ENCODE results near the gene HSPA4.
"Not testable (repeated sequence)": the region's sequence is repeated elsewhere in the genome, so short reads cannot be mapped to it uniquely, and the experiment has no call there.

The HSPA4 gene

DNA sequence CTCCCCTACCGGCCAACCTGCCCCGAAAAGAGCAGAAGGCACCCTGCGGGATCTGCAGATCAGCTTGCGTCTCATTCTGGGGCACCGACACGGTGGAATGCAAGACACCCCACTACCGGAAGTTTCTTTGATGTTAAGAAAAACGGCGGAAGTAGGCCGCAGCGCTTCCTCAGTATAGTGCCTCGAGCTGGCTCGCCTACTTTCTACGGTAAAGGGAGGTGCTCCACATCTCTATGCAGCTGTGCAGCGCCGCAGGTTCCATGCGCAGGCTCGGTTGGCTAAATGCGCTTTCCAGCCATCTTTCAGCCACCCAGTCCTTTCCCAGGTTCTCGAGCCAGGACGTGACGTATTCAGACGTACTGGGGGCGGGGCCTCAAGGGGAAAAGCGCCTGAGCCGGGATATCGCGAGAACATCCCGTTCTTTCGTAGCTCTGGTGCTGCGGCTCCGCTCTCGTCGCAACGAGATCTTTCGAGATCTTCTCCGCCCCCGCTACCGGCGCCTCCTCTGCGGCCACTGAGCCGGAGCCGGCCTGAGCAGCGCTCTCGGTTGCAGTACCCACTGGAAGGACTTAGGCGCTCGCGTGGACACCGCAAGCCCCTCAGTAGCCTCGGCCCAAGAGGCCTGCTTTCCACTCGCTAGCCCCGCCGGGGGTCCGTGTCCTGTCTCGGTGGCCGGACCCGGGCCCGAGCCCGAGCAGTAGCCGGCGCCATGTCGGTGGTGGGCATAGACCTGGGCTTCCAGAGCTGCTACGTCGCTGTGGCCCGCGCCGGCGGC, at the start of gene HSPA4:
TSS of gene HSPA4 (plus strand) at position 472 of the 775 bp plus-strand sequence. CDS start at position 710, 238 bp downstream.
- peak; percentile 91 to 96 (median 96) for DNase-seq (ENCODE audit: low read depth in 3 of 3)

DNA sequence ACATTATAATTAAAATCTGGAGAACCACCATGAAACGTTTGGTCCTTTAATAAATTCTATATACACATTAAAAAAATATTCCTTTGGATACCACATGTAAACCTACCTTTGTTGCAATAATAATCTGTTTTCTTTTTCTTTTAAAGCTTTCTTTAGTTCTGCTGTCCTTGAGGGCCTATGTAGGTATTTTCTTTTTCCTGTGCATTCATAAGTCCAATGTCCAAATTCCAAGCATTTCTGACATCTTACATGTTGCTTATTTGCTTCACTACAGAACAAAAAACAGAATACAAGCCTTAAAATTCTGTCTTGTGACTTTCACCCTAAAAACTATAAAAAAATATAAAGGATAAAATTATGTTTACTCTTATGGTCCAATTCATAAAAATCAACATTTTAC, 45.2 kb upstream of the HSPA4 start:
- DNase-seq (ENCODE audit: low read depth in 3 of 3), result no peak

DNA sequence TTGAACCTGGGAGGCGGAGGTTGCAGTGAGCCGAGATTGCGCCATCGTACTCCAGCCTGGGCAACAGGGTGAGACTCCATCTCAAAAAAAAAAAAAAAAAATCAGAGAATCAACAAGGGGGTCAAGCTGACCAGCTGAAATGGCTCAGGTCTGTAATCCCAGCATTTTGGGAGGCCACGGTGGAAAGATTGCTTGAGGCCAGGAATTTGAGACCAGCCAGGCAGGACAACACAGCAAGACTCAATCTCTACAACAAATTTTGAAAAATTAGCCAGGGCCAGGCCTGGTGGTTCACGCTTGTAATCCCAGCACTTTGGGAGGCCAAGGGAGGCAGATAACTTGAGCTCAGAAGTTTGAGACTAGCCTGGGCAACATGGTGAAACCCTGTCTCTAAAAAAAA, 43.4 kb upstream of the HSPA4 start:
- not testable (repeated sequence) for DNase-seq (ENCODE audit: low read depth in 3 of 3)

DNA sequence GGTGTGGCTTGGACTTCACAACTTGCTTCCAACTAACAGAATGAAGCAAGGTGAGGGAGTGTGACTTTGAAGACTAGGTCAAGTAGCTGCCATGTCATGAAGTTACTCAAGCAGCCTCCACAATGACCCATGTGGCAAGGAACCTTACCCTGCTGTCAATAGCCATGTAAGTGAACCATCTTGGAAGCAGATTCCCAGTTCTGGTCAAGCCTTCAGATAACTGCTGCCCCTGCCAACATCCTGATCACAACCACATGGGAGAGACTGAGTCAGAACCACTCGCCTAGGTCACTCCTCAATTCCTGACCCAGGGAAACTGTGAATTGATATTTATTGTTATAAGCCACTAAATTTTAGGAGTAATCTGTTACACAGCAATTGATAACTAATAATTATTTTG, 36.3 kb upstream of the HSPA4 start:
- no peak for DNase-seq (ENCODE audit: low read depth in 3 of 3)

DNA sequence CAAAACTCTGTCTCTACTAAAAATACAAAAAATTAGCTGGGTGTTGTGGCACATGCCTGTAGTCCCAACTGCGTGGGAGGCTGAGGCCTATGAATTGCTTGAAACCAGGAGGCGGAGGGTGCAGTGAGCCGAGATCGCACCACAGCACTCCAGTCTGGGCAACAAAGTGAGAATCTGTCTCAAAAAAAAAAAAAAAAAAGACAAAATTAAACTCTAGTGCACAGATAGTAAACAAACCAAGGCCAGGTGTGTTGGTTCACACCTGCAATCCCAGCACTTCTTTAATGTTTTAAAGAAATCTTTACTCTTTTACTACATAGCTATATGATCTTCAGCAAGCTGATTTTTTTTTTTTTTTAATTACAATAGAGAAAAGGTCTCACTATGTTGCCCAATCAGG, 33.8 kb upstream of the HSPA4 start:
- DNase-seq (ENCODE audit: low read depth in 3 of 3), result no peak

DNA sequence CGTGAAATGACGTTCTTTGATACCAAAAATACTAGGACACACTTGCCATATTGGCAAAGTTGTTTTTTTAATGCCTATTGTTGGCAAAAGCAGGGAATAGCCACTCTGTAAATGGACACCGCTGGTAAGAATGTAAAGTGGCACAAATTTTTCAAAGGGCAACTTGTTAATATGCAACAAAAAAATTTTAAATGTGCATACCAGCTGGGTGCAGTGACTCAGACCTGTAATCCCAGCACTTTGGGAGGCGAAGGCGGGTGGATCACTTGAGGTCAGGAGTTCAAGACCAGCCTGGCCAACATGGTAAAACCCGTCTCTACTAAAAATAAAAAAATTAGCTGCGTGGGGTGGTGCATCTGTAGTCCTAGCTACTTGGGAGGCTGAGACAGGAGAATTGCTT, 32.3 kb upstream of the HSPA4 start:
- not testable (repeated sequence) for DNase-seq (ENCODE audit: low read depth in 3 of 3)

DNA sequence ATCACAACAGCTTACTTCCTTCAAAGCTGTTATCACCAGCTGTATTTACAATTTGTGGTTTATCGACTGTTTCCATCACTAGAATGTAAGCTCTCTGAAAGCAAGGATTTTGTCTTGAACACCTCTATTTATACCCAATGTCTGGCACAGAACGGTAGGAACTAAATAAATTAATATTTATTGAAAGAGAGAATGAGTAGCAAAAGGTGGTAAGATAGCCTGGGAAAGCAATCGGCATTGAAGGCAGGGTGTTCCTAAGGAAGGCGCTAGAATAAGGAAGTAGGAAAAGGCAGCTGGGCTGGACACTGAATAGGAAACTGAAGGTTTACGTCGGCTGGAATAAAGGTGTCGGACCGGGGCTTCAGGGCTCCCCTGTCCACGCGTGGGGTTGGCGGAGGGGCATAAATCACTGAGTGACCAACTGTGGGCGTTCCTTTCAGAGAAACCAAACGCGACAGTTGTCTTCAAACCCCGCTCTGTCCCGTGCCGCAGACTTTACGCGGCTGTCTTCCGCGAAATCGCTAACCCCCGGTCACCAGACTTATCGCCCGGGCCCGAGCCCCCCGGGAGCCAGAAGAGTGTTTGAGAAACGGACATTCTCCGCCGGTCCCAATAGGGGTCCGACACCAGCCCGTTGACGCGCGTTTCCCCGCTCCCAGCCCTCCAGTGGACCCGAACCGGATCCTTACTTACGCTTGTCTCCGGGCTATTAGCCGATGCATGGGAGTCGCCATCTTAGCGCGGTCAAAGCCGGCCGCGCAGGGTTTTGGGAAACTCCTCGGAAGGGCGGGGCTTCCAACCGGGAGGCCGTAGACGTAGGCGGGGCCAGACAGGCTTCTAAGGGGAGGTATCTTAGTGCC, 25.8 kb upstream of the HSPA4 start, which contains the start of gene ZCCHC10:
TSS of gene ZCCHC10 (minus strand) at position 746 of the 860 bp plus-strand sequence. CDS start at position 734, 12 bp downstream.
- peak; percentile 80 to 84 (median 82) for DNase-seq (ENCODE audit: low read depth in 3 of 3)

DNA sequence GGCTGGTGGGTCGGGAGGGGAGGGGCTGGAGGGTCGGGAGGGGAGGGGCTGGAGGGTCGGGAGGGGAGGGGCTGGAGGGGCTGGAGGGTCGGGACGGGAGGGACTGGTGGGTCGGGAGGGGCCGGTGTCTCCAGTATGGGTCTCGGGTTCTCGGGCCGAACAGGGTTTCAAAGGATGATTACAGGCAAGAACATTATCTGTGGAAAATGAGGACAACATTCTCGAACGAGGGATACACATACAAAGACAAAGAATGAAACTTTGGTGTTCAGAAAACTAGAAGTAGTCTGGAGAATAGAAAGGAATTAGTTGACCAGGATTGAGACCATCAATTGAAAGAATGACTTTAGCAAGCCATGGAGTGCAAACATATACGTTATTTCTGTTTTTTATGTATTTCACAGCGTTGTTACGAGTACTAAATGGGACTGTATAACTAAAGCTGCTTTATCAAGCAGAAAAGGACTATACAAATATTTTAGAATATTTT, 25.1 kb upstream of the HSPA4 start:
- no peak for DNase-seq (ENCODE audit: low read depth in 3 of 3)

DNA sequence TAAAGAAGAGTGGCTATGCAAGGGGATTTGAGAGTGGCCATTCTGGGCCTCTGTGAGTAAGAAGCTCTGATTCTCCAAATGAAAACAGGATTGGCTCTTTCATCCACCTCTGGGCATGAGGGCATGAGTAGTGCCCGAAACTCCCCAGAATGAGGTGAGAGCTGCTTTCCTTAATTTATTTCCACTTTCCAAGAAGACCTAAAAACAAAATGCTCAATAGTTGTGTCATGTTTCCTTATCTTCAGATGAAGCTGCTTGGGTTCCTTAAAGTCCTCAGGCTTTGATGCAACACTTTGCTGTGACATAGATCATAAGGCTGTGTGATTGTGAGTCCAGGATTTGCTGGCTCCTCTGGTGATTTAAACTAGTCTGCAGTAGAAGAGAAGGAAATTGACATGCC, 22.4 kb upstream of the HSPA4 start:
- no peak for DNase-seq (ENCODE audit: low read depth in 3 of 3)

DNA sequence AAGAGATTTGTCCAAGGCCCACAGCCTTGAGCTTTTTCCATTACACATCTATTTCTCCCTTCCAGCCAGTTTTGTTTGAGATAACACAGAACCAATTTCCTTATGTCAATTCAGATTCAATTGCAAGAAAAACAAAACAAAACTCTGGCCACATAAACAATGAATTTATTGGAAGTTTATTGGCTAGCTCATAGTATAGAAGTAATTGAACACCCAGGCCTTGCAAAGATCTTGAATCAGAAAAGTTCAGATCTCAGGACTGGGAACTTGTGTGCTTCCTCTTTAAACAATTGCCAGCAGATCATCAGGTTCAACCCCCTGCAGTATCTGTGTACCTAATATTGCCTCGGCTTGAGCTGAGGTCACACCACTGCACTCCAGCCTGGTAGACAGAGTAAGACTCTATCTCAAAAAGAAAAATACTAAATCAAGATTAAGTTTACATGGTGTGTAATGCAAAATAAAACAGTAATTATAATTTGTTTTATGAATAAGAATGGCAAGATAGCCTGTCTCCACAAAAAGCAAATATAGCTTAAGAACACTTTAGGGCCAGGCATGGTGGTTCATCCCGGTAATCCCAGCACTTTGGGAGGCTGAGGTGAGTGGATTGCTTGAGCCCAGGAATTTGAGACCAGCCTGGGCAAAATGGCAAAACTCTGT, 21.3 kb upstream of the HSPA4 start:
- no peak for DNase-seq (ENCODE audit: low read depth in 3 of 3)

DNA sequence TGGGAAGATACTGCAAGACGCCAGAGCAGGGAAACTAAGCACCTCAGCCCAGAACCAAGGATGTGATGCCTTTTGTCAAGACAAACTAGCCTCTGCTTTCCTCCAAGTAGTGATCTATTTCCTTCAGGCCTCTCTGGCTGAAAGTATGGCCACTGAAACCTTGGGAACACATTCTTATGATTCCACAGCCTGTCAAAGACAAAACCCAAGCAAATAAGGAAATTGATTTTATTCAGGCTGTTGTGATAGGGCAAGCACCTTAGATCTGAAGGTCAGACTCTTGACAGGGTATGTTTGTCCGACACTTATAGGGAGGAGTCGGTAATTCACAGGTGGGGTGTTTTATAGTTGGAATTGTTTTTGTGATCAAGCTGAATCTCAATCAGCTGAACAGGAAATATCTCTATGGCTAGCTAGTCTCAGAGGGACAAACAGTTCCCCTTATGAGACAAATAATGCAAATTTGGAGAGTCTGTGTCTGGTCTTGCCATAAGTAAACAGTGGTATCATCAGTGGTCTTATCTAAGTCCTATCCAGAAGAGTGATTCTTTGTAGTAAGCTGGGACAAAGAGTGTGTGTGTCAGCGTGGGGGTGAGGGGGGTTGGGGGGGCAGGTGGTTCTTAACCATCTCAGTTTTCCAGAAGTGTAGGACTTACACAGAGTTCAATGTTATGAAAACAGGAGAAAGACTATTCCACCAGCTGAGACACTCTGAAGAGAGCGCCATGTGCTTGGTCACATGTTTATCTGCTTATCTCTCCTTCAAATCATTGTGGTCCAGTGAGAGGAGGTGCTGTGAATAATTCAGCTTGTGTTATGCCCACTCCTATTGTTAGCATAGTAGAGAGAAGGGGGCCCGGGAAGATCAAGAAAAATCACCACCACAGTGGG, 18.7 kb upstream of the HSPA4 start:
- DNase-seq (ENCODE audit: low read depth in 3 of 3), result no peak

DNA sequence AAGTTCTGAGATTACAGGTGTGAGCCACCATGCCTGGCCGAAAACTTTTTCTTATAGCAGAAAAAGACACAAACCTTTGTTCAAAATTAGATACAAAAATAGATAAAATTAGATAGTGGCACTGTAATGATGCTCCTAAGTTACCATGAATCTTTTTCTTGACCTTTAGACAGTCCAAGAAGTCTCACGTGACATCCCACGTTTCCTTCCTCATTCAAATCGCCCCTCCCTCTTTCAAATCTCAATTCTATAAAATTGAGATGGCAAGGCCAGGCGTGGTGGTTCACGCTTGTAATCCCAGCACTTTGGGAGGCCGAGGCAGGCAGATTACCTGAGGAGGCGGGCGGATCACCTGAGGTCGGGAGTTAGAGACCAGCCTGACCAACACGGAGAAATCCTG, 17.7 kb upstream of the HSPA4 start:
- no peak for DNase-seq (ENCODE audit: low read depth in 3 of 3)

DNA sequence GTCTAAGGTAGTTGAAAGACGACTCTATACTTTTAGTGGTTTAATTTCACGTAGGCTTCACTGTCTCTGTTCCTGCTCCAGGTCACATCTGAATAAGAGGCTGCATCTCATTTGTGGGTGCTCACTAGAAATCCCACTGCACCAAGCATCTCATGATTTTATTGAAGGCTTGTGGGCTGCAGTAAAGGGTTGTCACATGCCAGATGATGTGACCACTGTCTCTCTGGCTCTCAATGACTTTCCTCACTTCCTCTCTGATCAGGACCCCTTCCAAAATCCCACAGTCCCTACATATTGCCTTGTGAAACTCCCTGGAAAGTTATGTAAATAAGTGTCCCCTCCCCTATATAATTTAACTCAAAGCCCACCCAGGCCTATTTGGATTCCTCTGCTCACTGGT, 16.6 kb upstream of the HSPA4 start:
- no peak for DNase-seq (ENCODE audit: low read depth in 3 of 3)

DNA sequence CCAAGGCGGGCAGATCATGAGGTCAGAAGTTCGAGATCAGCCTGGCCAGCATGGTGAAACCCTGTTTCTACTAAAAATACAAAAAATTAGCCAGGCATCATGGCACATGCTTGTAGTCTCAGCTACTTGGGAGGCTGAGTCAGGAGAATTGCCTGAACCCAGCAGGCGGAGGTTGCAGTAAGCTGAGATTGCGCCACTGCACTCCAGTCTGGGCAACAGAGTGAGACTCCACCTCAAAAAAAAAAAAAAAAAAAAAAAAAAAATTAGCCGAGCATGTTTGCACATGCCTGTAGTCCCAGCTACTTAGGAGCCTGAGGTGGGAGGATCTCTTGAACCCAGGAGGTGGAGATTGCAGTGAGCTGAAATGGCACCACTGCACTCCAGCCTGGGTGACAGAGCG, 15.1 kb upstream of the HSPA4 start:
- DNase-seq (ENCODE audit: low read depth in 3 of 3), result not testable (repeated sequence)

DNA sequence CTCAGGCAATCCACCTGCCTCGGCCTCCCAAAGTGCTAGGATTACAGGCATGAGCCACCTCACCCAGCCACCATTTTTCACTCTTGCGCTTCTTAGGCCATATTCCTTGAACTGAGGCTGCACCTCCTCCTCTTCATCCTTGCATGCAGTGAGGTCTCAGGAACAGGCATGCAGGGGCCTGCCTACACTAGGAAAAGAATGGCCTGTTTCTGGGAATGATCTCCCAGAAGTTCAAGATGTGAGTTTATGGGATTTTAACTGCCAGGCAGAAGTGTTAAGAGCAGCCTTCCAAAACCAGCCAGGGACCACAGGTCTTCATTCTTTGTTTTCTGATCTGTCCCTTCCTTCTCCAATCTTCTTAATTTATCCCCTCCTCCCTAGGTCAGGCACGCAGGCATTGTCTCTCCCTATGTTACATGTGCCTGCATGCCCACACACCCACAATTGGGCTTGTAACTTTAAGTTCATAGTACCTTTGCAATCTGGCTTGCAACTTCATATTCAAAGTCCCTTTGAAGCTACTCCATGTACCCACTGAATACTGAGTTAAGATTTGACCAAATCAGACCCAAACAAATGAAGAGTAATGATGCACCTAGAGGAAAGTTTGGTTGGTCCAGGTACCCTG, 10.5 kb upstream of the HSPA4 start:
- no peak for DNase-seq (ENCODE audit: low read depth in 3 of 3)

DNA sequence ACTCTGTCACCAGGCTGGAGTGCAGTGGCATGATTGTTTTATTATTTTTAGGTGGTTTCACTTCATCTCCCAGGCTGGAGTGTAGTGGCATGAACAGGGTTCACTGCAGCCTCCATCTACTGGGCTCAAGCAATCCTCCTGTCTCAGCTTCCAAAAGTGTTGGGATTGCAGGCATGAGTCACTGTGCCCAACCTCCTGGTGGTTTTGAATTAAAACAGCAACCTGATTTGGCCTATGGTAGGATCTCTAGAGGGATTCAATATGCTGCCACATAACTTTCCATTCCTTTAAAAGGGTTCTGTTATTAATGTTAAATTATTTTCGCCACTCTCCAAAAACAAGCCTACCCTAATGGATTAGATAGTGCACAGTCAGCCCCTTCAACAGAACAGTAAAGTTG, 9.9 kb upstream of the HSPA4 start:
- DNase-seq (ENCODE audit: low read depth in 3 of 3), result no peak

DNA sequence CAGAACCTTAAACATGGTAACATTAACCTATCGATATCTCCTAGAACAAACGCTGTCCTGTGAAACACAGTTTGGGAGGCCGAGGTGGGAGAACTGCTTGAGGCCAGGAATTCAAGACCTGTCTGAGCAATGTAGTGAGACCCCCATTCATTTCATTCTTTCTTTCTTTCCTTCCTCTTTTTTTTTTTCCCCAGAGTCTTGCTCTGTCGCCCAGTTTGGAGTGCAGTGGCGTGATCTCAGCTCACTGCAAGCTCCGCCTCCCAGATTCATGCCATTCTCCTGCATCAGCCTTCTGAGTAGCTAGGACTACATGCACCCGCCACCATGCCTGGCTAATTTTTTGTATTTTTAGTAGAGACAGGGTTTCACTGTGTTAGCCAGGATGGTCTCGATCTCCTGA, 5.3 kb upstream of the HSPA4 start:
- DNase-seq (ENCODE audit: low read depth in 3 of 3), result not testable (repeated sequence)

DNA sequence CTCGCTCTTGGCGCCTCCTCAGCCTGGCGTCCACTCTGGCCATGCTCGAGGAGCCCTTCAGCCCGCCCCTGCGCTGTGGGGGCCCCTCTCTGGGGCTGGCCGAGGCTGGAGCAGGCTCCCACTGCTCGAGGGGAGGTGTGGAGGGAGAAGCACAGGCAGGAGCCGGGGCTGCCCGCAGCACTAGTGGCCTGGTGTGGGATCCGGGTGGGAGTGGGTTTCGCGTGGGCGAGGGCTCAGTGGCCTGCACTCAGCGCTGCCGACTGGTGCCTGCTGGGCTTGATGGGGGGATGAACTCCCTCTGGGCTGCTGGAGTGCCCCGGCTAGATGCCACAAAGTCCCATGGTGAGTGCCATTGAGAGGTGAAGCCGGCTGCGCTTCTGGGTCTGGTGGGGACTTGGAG, 4.4 kb upstream of the HSPA4 start:
- no peak for DNase-seq (ENCODE audit: low read depth in 3 of 3)

DNA sequence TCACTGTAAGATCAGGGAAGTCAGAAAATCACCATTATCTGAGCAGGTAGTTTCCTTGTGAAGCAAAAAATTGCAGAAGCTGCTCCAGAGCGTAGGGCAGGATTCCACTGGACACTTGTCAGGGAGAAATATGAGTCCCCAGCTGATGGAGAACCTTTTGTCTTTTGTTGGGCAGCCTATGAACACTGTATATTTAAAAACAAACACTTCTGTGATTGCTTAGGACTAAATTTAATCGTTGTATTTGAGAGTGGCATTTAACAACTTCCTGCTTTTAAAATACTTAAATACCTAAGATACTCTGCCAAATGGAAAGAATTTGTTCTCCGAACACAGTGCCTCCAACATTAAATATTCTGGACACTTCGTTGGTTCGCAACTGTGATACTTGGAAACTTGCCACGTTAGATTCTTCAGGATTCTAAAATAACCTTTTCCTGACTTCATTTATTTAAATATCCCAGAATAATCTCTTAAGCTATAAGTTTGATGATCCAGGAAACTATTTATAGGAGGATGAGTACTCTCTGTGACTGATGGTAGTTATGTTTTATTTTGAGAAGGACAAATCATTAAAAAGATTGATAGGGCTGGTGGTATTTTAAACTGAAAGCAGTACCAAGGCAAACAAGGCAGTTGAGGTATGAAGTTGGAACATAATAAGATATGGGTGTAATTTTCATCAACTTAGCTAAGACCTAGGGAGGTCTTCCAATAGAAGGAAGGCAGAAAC, 2.7 kb upstream of the HSPA4 start:
- DNase-seq (ENCODE audit: low read depth in 3 of 3), result no peak

DNA sequence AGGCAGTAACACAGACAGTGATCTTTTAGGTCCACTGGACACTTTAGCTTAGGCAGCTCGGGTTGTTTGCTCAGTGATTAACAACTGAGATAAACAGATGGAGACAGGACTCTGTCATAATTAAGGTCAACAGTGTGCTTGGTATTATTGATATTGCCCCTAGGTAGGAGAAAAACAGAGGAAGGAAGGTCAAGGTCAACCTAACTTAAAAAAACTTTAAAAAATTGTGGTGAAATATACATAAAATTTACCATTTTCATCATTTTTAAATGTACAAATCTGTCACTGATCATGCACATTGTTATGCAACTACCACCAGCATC, 2.1 kb upstream of the HSPA4 start:
- no peak for DNase-seq (ENCODE audit: low read depth in 3 of 3)
